K562 (cell line): ENCODE data around the gene TAF8. TPM values are rescaled to one million over a fixed set of nuclear protein-coding genes. Genes with fewer than 3 reads are reported as not detected.

Experiments used
- ARID1B ChIP-seq: fragments of 450-650 bp; IDR thresholded peaks from 2 replicates; pipeline ENCODE4 v1.6.1; 2016; ENCODE audit warnings: antibody characterized with exemption, mild to moderate bottlenecking, inconsistent platforms
- CREBBP ChIP-seq: IDR thresholded peaks from one replicate; pipeline ENCODE4 v1.6.1; 2012; ENCODE audit warnings: low read depth, mild to moderate bottlenecking, control low read depth, inconsistent platforms, low read length
- FOXA3 ChIP-seq, 2 experiments: fragments of 450-650 bp in 1 of 2; sonication (generic) in 1 of 2; formaldehyde crosslinking; IDR thresholded peaks in 1 of 2; conservative IDR thresholded peaks in 1 of 2; 2 replicates each; pipeline versions ENCODE4 v1.4.0 to v1.8.0; 2020 to 2022; ENCODE audit warnings: mild to moderate bottlenecking in 2 of 2, missing genetic modification reagents in 1 of 2
- NCOR1 ChIP-seq: fragments of 450-650 bp; IDR thresholded peaks from 2 replicates; pipeline ENCODE4 v1.6.1; 2016; ENCODE audit warnings: mild to moderate bottlenecking, moderate library complexity
- NFIC ChIP-seq: fragments of 450-650 bp; IDR thresholded peaks from 2 replicates; pipeline ENCODE4 v1.6.1; 2017; ENCODE audit warnings: mild to moderate bottlenecking, inconsistent platforms
- RAD21 ChIP-seq, 2 experiments: fragments of 250-450 bp in 1 of 2; fragments of 450-650 bp in 1 of 2; sonication (Bioruptor Pico) in 1 of 2; formaldehyde crosslinking in 1 of 2; IDR thresholded peaks in 1 of 2; conservative IDR thresholded peaks in 1 of 2; 2 replicates each; pipeline versions ENCODE4 v1.4.0 to v1.8.0; 2020 to 2022; ENCODE audit warnings: mild to moderate bottlenecking in 2 of 2, moderate library complexity in 1 of 2
- RERE ChIP-seq: sonication (generic); formaldehyde crosslinking; IDR thresholded peaks from 2 replicates; pipeline ENCODE4 v1.8.0; 2023; ENCODE audit warnings: missing genetic modification reagents, mild to moderate bottlenecking, borderline replicate concordance
- TAL1 ChIP-seq: fragments of 450-650 bp; IDR thresholded peaks from 2 replicates; pipeline ENCODE4 v1.6.1; 2016; ENCODE audit warnings: mild to moderate bottlenecking
- TEAD4 ChIP-seq, 2 experiments: sonication (generic) in 1 of 2; formaldehyde crosslinking in 1 of 2; IDR thresholded peaks; 2 replicates each; pipeline versions ENCODE4 v1.6.1 to v1.8.0; 2012 to 2022; ENCODE audit warnings: borderline replicate concordance in 1 of 2, inconsistent platforms in 1 of 2, low read length in 1 of 2, mild to moderate bottlenecking in 1 of 2, missing genetic modification reagents in 1 of 2
- TFE3 ChIP-seq: fragments of 450-650 bp; formaldehyde crosslinking; IDR thresholded peaks from 2 replicates; pipeline ENCODE4 v1.4.0; 2020; ENCODE audit warnings: mild to moderate bottlenecking, mixed read lengths
- ZKSCAN1 ChIP-seq: fragments of 150-350 bp; IDR thresholded peaks from 2 replicates; pipeline ENCODE4 v1.6.1; 2016; ENCODE audit warnings: low read depth, low read length
- ZNF197 ChIP-seq: fragments of 200-800 bp; sonication (Bioruptor generic); IDR thresholded peaks from 2 replicates; pipeline ENCODE4 v1.6.1; 2016; ENCODE audit warnings: low read depth, missing genetic modification characterization, missing compliant biosample characterization
- polyA plus RNA-seq, 8 experiments: library from polyadenylated mRNA; depleted of rRNA in 4 of 8; stranded (reverse) in 5 of 8; unstranded in 3 of 8; fragments of >200 nt; fragmentation: Nextera tagmentation in 2 of 8; fragmentation: Illumina TruSeq in 1 of 8; extraction: Ambion mirVana in 2 of 8; extraction: Trizol in 1 of 8; gene quantifications; 2 replicates each; pipeline versions ENCODE4 v1.2.1 to v1.2.3, GENCODE V29; 2011 to 2014; ENCODE audit warnings: inconsistent platforms in 1 of 8, missing spikeins in 1 of 8
- total RNA-seq, 7 experiments: library from RNA; depleted of rRNA in 6 of 7; stranded (reverse); fragments of >200 nt in 6 of 7; fragmentation: Illumina TruSeq in 2 of 7; extraction: Trizol in 2 of 7; gene quantifications; 2 replicates each; pipeline versions ENCODE4 v1.2.1 to v1.2.3, GENCODE V29; 2011 to 2021; ENCODE audit warnings: low replicate concordance in 1 of 7
- TF ChIP-seq, protein P1 (sequence below): sonication (generic); formaldehyde crosslinking; IDR thresholded peaks from 2 replicates; pipeline ENCODE4 v1.8.1; 2023; ENCODE audit warnings: mild to moderate bottlenecking, missing genetic modification reagents

Gene TAF8
- total and polyA plus RNA-seq, 9 of the 15 experiments (the other 6 are each of a cell fraction or from before 2014, with no cell fraction given) = 29.4 to 84.0 (median 52.6) TPM

DNA sequence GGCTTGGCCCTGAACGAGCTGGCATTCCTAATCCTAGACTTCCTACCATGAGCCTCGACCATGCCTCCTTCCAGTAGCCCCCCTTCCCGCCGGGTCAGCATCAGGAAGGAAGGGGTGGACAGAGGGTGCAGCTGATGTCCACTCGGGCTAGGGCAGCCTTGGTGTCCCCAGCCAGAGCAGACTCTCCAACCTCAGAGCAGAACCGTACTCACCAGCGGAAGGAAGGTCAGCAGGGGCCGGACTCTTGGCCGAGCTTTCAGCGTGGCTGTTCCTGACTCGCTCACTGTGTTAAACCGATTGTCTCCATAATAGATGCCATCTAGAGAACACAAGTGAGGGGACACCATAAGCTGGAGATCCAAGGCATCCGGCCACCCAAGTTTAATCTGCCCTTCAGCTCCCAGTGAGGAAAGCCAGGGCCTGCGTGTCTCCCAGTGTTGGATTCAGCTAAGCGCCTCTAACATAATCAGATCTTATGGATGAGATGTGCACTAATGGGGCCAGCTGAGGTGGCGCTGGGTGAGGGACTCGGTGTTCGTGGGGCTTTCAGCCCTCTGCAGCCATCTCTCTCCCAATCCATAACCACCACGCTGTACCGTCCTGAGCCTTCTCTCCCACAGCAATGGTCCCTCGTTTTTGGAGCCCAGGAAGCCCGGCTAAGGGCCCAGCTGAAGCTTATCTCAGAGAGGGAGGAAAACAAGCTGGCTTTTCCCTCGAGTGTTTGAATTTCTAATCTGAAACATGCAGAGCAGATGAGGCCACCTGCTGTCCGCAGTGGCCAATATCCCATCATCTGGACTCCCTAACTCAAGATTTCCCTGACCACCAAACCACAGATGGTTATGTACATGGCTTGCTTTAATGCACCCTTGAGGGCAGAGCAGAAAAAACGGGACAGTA lies 78.4 kb downstream of the TAF8 start (continued):
- TF ChIP-seq, protein P1, sequence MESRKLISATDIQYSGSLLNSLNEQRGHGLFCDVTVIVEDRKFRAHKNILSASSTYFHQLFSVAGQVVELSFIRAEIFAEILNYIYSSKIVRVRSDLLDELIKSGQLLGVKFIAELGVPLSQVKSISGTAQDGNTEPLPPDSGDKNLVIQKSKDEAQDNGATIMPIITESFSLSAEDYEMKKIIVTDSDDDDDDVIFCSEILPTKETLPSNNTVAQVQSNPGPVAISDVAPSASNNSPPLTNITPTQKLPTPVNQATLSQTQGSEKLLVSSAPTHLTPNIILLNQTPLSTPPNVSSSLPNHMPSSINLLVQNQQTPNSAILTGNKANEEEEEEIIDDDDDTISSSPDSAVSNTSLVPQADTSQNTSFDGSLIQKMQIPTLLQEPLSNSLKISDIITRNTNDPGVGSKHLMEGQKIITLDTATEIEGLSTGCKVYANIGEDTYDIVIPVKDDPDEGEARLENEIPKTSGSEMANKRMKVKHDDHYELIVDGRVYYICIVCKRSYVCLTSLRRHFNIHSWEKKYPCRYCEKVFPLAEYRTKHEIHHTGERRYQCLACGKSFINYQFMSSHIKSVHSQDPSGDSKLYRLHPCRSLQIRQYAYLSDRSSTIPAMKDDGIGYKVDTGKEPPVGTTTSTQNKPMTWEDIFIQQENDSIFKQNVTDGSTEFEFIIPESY = 0 out of 2 replicates have a peak, but pooled peaks have one; percentile 10
- TF ChIP-seq RAD21 (CRISPR knock-in tag; conservative IDR thresholded peaks at IDR 0.05 in 1 of 2, IDR thresholded peaks at IDR 0.05 in 1 of 2) (peak; percentile 48 to 76), ZKSCAN1 (no peak), TEAD4 (IDR thresholded peaks at IDR 0.05; ENCODE audit: low read length) (peak; percentile 94), TEAD4 (CRISPR knock-in tag; IDR thresholded peaks at IDR 0.05; ENCODE audit: borderline replicate concordance) (no peak), NFIC (peak; percentile 68), TFE3 (CRISPR knock-in tag) (no peak), NCOR1 (peak; percentile 69), FOXA3 (CRISPR knock-in tag; conservative IDR thresholded peaks at IDR 0.05 in 1 of 2, IDR thresholded peaks at IDR 0.05 in 1 of 2) (peak; percentile 66 to 84; a peak in 3 of 4 replicates), CREBBP (no peak), ZNF197 (CRISPR knock-in tag) (0 out of 2 replicates have a peak, but pooled peaks have one; percentile 48), ARID1B (peak; percentile 80), RERE (CRISPR knock-in tag) (no peak), TAL1 (peak; percentile 84)
